ENCODE results near the gene CACUL1.

DNA sequence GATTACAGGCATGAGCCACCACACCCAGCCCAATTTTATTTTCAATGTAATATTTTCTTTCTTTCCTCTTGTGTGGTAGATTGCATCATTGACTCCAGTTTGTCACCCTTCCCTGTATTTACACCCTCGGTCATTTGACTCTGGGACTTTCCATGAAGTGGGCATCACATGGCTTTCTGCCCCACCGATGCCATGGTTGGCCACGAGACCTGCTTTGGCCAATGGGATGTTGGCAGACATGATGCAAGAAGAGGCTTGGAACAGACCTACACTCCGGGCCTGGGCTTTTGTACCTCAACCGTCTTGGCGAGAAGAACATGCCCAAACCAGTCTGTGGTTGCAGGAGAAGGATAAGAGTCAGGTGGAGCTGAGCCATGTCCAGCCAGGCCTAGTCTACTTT lies 38.8 kb upstream of the CACUL1 start:
- TF ChIP-seq, protein P1, sequence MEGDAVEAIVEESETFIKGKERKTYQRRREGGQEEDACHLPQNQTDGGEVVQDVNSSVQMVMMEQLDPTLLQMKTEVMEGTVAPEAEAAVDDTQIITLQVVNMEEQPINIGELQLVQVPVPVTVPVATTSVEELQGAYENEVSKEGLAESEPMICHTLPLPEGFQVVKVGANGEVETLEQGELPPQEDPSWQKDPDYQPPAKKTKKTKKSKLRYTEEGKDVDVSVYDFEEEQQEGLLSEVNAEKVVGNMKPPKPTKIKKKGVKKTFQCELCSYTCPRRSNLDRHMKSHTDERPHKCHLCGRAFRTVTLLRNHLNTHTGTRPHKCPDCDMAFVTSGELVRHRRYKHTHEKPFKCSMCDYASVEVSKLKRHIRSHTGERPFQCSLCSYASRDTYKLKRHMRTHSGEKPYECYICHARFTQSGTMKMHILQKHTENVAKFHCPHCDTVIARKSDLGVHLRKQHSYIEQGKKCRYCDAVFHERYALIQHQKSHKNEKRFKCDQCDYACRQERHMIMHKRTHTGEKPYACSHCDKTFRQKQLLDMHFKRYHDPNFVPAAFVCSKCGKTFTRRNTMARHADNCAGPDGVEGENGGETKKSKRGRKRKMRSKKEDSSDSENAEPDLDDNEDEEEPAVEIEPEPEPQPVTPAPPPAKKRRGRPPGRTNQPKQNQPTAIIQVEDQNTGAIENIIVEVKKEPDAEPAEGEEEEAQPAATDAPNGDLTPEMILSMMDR (IDR thresholded peaks at IDR 0.05), result no peak
- no peak for TF ChIP-seq POLR2AphosphoS5 (IDR thresholded peaks at IDR 0.05)
- no peak for TF ChIP-seq POLR2A (IDR thresholded peaks at IDR 0.05)

Data from transverse colon (tissue), 4 donors.